WTC11 (cell line): Measurements from ENCODE around the gene TARBP1. TPM values are rescaled to one million over a fixed set of nuclear protein-coding genes. Genes with fewer than 3 reads are reported as not detected.

Experiments
- ATAC-seq: fragments of 200-7000 bp; cut with Tn5 transposase; 2 replicates; pipeline ENCODE4 v1.10.0; 2021; ENCODE audit warnings: mild to moderate bottlenecking, moderate library complexity
- CTCF ChIA-PET: fragments of 300-600 bp; sonication (Branson Sonifier 250); formaldehyde crosslinking; loops from one replicate; lab custom pipeline; 2021; ENCODE audit warnings: antibody characterized with exemption; lab: Charles Lee
- POLR2A ChIA-PET: fragments of 350-600 bp; sonication (Branson Sonifier 250); formaldehyde crosslinking; loops from one replicate; lab custom pipeline; 2021; ENCODE audit warnings: antibody characterized with exemption; lab: Charles Lee
- DNase-seq: peaks from one replicate; pipeline ENCODE4 v3.0.0; 2021; ENCODE audit warnings: low spot score
- H3K27ac Mint-ChIP-seq: 2 replicates; pipeline ENCODE4 v1.8.0; 2021; ENCODE audit warnings: mixed read lengths
- H3K27me3 Mint-ChIP-seq: 2 replicates; pipeline ENCODE4 v1.8.0; 2021; ENCODE audit warnings: low read depth, mild to moderate bottlenecking, moderate library complexity, mixed read lengths
- H3K36me3 Mint-ChIP-seq: 2 replicates; pipeline ENCODE4 v1.8.0; 2021; ENCODE audit warnings: mixed read lengths
- H3K4me1 Mint-ChIP-seq: 2 replicates; pipeline ENCODE4 v1.8.0; 2022; ENCODE audit warnings: mixed read lengths
- H3K4me3 Mint-ChIP-seq: 2 replicates; pipeline ENCODE4 v1.8.0; 2021; ENCODE audit warnings: mild to moderate bottlenecking, moderate library complexity, mixed read lengths
- H3K9me3 Mint-ChIP-seq: 2 replicates; pipeline ENCODE4 v1.8.0; 2021; ENCODE audit warnings: mixed read lengths
- FOXP1 ChIP-seq: sonication (generic); formaldehyde crosslinking; IDR thresholded peaks from 2 replicates; pipeline ENCODE4 v1.8.0; 2022; ENCODE audit warnings: missing genetic modification reagents, mild to moderate bottlenecking, moderate library complexity, borderline replicate concordance
- JAZF1 ChIP-seq: fragments of 250-450 bp; sonication (Bioruptor Pico); IDR thresholded peaks from 2 replicates; pipeline ENCODE4 v1.9.0; 2021; ENCODE audit warnings: moderate library complexity, mild to moderate bottlenecking, inconsistent platforms
- JUN ChIP-seq: sonication (generic); formaldehyde crosslinking; IDR thresholded peaks from 2 replicates; pipeline ENCODE4 v1.8.0; 2023; ENCODE audit warnings: mild to moderate bottlenecking, missing genetic modification reagents
- NFATC4 ChIP-seq: fragments of 250-450 bp; sonication (Bioruptor Pico); IDR thresholded peaks from 2 replicates; pipeline ENCODE4 v1.9.0; 2021; ENCODE audit warnings: mild to moderate bottlenecking
- OVOL2 ChIP-seq: fragments of 250-450 bp; sonication (Bioruptor Pico); IDR thresholded peaks from 2 replicates; pipeline ENCODE4 v1.9.0; 2021; ENCODE audit warnings: mild to moderate bottlenecking, borderline replicate concordance
- RORB ChIP-seq: fragments of 250-450 bp; sonication (Bioruptor Pico); IDR thresholded peaks from 2 replicates; pipeline ENCODE4 v1.9.0; 2021; ENCODE audit warnings: mild to moderate bottlenecking
- SMAD3 ChIP-seq: sonication (generic); formaldehyde crosslinking; IDR thresholded peaks from 2 replicates; pipeline ENCODE4 v1.8.0; 2022; ENCODE audit warnings: missing genetic modification reagents, mild to moderate bottlenecking, borderline replicate concordance
- SMAD4 ChIP-seq: sonication (generic); formaldehyde crosslinking; IDR thresholded peaks from 2 replicates; pipeline ENCODE4 v1.8.0; 2022; ENCODE audit warnings: mild to moderate bottlenecking, missing genetic modification reagents
- SP1 ChIP-seq: sonication (generic); formaldehyde crosslinking; conservative IDR thresholded peaks from 2 replicates; pipeline ENCODE4 v1.8.1; 2022; ENCODE audit warnings: missing genetic modification reagents
- TEAD4 ChIP-seq: sonication (generic); formaldehyde crosslinking; IDR thresholded peaks from 2 replicates; pipeline ENCODE4 v1.8.0; 2022; ENCODE audit warnings: mild to moderate bottlenecking, missing genetic modification reagents
- TP53 ChIP-seq: sonication (generic); formaldehyde crosslinking; IDR thresholded peaks from 2 replicates; pipeline ENCODE4 v1.8.1; 2023; ENCODE audit warnings: mild to moderate bottlenecking, missing genetic modification reagents
- total RNA-seq: library from RNA; stranded (reverse); gene quantifications from 3 replicates; pipeline ENCODE4 v1.2.3, GENCODE V29; 2021
- TF ChIP-seq, protein P1 (sequence below): sonication (generic); formaldehyde crosslinking; IDR thresholded peaks from 2 replicates; pipeline ENCODE4 v1.8.0; 2022; ENCODE audit warnings: missing genetic modification reagents
- TF ChIP-seq, protein P2 (sequence below): sonication (generic); formaldehyde crosslinking; conservative IDR thresholded peaks from 2 replicates; pipeline ENCODE4 v1.8.1; 2022; ENCODE audit warnings: mild to moderate bottlenecking, missing genetic modification reagents
- TF ChIP-seq, protein P3 (sequence below): sonication (generic); formaldehyde crosslinking; IDR thresholded peaks from 2 replicates; pipeline ENCODE4 v1.8.1; 2023; ENCODE audit warnings: mild to moderate bottlenecking, missing genetic modification reagents
- TF ChIP-seq, protein P4 (sequence below): sonication (generic); formaldehyde crosslinking; IDR thresholded peaks from 2 replicates; pipeline ENCODE4 v1.8.1; 2022; ENCODE audit warnings: low read depth, mild to moderate bottlenecking, moderate library complexity, missing genetic modification reagents, borderline replicate concordance
- TF ChIP-seq, protein P5 (sequence below): sonication (generic); formaldehyde crosslinking; IDR thresholded peaks from 2 replicates; pipeline ENCODE4 v1.8.1; 2023; ENCODE audit warnings: mild to moderate bottlenecking, missing genetic modification reagents
- TF ChIP-seq, protein P6 (sequence below): fragments of 250-450 bp; sonication (Bioruptor Pico); IDR thresholded peaks from 2 replicates; pipeline ENCODE4 v1.9.0; 2021; ENCODE audit warnings: moderate library complexity, mild to moderate bottlenecking, inconsistent platforms, borderline replicate concordance
- TF ChIP-seq, protein P7 (sequence below): sonication (generic); formaldehyde crosslinking; conservative IDR thresholded peaks from 2 replicates; pipeline ENCODE4 v1.8.1; 2023; ENCODE audit warnings: mild to moderate bottlenecking, low read depth, missing genetic modification reagents, moderate library complexity
- TF ChIP-seq, protein P8 (sequence below): sonication (generic); formaldehyde crosslinking; IDR thresholded peaks from 2 replicates; pipeline ENCODE4 v1.8.1; 2022; ENCODE audit warnings: low read depth, missing genetic modification reagents, borderline replicate concordance
- TF ChIP-seq, protein P9 (sequence below): fragments of 250-450 bp; sonication (Bioruptor Pico); IDR thresholded peaks from 2 replicates; pipeline ENCODE4 v1.9.0; 2021; ENCODE audit warnings: mild to moderate bottlenecking

The TARBP1 gene
- total RNA-seq, 1 experiment from 2014 or later: 24.0 TPM

DNA sequence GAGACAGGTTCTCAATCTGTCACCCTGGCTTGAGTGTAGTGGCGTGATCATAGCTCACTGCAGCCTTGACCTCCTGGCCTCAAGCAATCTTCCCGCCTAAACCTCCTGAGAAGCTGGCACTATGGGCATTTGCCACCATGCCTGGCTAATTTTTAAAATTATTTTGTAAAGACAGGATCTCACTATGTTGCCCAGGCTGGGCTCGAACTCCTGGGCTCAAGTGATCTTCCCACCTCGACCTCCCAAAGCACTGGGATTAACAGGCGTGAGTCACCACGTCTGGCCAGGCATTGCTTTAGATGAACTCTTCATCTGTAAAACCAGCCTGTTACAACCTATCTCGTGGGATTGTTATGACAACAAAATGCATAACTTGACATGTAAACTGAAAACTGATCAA is 103.3 kb downstream of the TARBP1 start:
- DNase-seq: no peak
- ChIA-PET POLR2A (no interaction called here), CTCF (no interaction called here)
- H3K27ac Mint-ChIP-seq: no peak overlapping the region
- no peak for ATAC-seq
- no peaks in the 10 kb centered on the region for H3K9me3 Mint-ChIP-seq
- peaks cover 12% of the 10 kb centered on the region for H3K4me1 Mint-ChIP-seq
- H3K36me3 Mint-ChIP-seq: peaks cover 44% of the 10 kb centered on the region
- H3K27me3 Mint-ChIP-seq: no peaks in the 10 kb centered on the region
- TF ChIP-seq, protein P1, sequence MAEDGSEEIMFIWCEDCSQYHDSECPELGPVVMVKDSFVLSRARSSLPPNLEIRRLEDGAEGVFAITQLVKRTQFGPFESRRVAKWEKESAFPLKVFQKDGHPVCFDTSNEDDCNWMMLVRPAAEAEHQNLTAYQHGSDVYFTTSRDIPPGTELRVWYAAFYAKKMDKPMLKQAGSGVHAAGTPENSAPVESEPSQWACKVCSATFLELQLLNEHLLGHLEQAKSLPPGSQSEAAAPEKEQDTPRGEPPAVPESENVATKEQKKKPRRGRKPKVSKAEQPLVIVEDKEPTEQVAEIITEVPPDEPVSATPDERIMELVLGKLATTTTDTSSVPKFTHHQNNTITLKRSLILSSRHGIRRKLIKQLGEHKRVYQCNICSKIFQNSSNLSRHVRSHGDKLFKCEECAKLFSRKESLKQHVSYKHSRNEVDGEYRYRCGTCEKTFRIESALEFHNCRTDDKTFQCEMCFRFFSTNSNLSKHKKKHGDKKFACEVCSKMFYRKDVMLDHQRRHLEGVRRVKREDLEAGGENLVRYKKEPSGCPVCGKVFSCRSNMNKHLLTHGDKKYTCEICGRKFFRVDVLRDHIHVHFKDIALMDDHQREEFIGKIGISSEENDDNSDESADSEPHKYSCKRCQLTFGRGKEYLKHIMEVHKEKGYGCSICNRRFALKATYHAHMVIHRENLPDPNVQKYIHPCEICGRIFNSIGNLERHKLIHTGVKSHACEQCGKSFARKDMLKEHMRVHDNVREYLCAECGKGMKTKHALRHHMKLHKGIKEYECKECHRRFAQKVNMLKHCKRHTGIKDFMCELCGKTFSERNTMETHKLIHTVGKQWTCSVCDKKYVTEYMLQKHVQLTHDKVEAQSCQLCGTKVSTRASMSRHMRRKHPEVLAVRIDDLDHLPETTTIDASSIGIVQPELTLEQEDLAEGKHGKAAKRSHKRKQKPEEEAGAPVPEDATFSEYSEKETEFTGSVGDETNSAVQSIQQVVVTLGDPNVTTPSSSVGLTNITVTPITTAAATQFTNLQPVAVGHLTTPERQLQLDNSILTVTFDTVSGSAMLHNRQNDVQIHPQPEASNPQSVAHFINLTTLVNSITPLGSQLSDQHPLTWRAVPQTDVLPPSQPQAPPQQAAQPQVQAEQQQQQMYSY (CRISPR knock-in tag): no peak
- TF ChIP-seq, protein P2, sequence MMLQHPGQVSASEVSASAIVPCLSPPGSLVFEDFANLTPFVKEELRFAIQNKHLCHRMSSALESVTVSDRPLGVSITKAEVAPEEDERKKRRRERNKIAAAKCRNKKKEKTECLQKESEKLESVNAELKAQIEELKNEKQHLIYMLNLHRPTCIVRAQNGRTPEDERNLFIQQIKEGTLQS: no peak
- TF ChIP-seq JUN (CRISPR knock-in tag) (no peak), OVOL2 (CRISPR knock-in tag) (no peak), SMAD3 (no peak), TP53 (CRISPR knock-in tag) (no peak), FOXP1 (CRISPR knock-in tag) (no peak), SMAD4 (no peak), NFATC4 (CRISPR knock-in tag) (no peak), SP1 (CRISPR knock-in tag) (no peak), JAZF1 (no peak), RORB (CRISPR knock-in tag) (no peak), TEAD4 (CRISPR knock-in tag) (no peak)
- TF ChIP-seq, protein P3, sequence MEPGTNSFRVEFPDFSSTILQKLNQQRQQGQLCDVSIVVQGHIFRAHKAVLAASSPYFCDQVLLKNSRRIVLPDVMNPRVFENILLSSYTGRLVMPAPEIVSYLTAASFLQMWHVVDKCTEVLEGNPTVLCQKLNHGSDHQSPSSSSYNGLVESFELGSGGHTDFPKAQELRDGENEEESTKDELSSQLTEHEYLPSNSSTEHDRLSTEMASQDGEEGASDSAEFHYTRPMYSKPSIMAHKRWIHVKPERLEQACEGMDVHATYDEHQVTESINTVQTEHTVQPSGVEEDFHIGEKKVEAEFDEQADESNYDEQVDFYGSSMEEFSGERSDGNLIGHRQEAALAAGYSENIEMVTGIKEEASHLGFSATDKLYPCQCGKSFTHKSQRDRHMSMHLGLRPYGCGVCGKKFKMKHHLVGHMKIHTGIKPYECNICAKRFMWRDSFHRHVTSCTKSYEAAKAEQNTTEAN (CRISPR knock-in tag): no peak
- TF ChIP-seq, protein P4, sequence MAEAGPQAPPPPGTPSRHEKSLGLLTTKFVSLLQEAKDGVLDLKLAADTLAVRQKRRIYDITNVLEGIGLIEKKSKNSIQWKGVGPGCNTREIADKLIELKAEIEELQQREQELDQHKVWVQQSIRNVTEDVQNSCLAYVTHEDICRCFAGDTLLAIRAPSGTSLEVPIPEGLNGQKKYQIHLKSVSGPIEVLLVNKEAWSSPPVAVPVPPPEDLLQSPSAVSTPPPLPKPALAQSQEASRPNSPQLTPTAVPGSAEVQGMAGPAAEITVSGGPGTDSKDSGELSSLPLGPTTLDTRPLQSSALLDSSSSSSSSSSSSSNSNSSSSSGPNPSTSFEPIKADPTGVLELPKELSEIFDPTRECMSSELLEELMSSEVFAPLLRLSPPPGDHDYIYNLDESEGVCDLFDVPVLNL (CRISPR knock-in tag): no peak
- TF ChIP-seq, protein P5, sequence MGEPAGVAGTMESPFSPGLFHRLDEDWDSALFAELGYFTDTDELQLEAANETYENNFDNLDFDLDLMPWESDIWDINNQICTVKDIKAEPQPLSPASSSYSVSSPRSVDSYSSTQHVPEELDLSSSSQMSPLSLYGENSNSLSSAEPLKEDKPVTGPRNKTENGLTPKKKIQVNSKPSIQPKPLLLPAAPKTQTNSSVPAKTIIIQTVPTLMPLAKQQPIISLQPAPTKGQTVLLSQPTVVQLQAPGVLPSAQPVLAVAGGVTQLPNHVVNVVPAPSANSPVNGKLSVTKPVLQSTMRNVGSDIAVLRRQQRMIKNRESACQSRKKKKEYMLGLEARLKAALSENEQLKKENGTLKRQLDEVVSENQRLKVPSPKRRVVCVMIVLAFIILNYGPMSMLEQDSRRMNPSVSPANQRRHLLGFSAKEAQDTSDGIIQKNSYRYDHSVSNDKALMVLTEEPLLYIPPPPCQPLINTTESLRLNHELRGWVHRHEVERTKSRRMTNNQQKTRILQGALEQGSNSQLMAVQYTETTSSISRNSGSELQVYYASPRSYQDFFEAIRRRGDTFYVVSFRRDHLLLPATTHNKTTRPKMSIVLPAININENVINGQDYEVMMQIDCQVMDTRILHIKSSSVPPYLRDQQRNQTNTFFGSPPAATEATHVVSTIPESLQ (CRISPR knock-in tag): no peak
- TF ChIP-seq, protein P6, sequence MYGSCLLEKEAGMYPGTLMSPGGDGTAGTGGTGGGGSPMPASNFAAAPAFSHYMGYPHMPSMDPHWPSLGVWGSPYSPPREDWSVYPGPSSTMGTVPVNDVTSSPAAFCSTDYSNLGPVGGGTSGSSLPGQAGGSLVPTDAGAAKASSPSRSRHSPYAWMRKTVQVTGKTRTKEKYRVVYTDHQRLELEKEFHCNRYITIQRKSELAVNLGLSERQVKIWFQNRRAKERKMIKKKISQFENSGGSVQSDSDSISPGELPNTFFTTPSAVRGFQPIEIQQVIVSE: no peak
- TF ChIP-seq, protein P7, sequence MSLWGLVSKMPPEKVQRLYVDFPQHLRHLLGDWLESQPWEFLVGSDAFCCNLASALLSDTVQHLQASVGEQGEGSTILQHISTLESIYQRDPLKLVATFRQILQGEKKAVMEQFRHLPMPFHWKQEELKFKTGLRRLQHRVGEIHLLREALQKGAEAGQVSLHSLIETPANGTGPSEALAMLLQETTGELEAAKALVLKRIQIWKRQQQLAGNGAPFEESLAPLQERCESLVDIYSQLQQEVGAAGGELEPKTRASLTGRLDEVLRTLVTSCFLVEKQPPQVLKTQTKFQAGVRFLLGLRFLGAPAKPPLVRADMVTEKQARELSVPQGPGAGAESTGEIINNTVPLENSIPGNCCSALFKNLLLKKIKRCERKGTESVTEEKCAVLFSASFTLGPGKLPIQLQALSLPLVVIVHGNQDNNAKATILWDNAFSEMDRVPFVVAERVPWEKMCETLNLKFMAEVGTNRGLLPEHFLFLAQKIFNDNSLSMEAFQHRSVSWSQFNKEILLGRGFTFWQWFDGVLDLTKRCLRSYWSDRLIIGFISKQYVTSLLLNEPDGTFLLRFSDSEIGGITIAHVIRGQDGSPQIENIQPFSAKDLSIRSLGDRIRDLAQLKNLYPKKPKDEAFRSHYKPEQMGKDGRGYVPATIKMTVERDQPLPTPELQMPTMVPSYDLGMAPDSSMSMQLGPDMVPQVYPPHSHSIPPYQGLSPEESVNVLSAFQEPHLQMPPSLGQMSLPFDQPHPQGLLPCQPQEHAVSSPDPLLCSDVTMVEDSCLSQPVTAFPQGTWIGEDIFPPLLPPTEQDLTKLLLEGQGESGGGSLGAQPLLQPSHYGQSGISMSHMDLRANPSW: no peak
- TF ChIP-seq, protein P8, sequence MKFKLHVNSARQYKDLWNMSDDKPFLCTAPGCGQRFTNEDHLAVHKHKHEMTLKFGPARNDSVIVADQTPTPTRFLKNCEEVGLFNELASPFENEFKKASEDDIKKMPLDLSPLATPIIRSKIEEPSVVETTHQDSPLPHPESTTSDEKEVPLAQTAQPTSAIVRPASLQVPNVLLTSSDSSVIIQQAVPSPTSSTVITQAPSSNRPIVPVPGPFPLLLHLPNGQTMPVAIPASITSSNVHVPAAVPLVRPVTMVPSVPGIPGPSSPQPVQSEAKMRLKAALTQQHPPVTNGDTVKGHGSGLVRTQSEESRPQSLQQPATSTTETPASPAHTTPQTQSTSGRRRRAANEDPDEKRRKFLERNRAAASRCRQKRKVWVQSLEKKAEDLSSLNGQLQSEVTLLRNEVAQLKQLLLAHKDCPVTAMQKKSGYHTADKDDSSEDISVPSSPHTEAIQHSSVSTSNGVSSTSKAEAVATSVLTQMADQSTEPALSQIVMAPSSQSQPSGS: no peak
- TF ChIP-seq, protein P9, sequence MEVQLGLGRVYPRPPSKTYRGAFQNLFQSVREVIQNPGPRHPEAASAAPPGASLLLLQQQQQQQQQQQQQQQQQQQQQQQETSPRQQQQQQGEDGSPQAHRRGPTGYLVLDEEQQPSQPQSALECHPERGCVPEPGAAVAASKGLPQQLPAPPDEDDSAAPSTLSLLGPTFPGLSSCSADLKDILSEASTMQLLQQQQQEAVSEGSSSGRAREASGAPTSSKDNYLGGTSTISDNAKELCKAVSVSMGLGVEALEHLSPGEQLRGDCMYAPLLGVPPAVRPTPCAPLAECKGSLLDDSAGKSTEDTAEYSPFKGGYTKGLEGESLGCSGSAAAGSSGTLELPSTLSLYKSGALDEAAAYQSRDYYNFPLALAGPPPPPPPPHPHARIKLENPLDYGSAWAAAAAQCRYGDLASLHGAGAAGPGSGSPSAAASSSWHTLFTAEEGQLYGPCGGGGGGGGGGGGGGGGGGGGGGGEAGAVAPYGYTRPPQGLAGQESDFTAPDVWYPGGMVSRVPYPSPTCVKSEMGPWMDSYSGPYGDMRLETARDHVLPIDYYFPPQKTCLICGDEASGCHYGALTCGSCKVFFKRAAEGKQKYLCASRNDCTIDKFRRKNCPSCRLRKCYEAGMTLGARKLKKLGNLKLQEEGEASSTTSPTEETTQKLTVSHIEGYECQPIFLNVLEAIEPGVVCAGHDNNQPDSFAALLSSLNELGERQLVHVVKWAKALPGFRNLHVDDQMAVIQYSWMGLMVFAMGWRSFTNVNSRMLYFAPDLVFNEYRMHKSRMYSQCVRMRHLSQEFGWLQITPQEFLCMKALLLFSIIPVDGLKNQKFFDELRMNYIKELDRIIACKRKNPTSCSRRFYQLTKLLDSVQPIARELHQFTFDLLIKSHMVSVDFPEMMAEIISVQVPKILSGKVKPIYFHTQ (CRISPR knock-in tag): no peak
- TF ChIP-seq, all 79 proteins: peak for 0
- H3K4me3 Mint-ChIP-seq: no peak overlapping the region
